ENCODE measurements around the gene METRNL.
A peak's percentile ranks its signal among the peaks of the same experiment; 100 is the strongest.

METRNL gene

DNA sequence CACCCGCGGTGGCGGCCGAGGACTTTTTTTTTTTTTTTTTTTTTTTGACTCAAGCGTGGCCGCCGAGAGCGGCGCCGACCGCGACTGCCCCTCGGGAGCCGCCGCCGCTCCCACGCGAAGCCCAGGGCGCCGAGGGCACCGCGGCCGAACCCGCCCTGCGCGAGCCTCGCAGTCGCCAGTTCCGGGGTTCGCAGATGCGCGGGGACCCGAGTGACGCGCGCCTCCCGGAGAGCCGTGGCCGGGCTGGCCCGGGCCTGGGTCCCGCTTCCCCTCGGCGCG lies 1.1 kb downstream of the METRNL start:
- no peak for DNase-seq (ENCODE audit: low read depth in 2 of 2)

DNA sequence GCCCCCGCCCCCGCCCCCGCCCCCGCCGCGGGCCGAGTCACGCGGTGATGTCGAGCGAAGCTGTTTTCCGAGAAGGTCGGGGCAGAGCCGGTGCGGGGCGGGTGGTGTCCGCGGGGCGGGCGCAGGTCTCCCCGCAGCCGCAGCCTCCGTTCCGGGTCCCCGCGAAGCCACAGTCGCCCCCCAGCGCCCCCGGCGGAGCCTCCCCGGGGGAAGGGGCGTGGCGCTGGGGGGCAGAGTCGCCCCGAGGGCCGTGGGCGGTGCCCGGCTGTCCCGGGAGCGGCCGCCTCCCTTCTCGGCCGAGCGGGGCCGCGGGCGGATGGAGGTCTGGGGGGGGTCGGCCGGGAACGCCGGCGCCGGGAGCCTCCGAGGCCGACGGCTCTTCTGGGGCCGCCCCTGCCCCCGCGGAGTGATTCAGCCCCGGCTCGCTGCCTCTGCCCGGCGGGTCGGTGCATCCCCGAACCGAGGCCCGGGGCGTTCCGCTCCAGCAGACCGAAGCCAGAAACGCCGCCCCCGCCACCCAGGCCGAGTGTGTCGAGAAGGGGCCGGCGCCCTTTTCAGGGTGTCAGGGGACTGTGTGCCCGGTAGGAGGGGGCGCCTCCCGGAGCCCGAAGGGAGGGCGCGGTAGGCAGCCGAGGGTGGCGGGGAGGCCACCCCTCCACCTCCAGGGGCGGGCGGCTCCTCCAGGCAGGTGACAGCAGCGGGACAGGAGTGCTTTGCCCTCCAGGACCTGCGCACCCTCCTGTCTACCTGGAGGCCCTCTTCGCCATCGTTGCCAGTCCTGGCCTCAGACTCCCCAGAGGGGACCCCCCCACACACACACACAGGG lies 1.7 kb downstream of the METRNL start:
- no peak for DNase-seq (ENCODE audit: low read depth in 2 of 2)

GRCh38 chr17:83081684-83082201 lies 2.3 kb downstream of the METRNL start:
- no peak for DNase-seq (ENCODE audit: low read depth in 2 of 2)

GRCh38 chr17:83082424-83082823 lies 3.0 kb downstream of the METRNL start:
- DNase-seq (ENCODE audit: low read depth in 2 of 2) = no peak

DNA sequence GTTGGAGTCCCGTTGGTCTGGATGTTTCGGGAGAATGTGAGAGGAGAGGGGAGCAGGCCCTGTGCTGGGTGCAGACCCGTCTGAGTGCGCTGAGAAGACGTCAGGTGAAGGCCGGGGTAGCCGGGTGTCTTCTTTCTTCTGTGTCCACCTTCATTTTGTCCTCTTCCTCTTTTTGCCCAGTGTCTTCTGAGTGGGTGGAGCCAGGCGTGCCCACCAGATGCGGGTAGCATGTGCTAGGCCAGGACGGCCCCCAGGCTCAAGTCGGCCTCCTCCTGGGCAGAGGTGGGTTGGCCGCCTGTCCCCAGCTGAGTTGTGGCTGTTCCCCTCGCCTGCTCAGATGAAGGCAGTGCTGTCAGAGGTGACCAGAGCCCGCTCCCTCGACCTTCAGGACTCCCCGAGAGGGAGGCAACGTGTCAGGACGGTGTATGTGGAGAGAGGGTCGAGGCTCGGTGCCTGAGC lies 3.5 kb downstream of the METRNL start:
- no peak for DNase-seq (ENCODE audit: low read depth in 2 of 2)

DNA sequence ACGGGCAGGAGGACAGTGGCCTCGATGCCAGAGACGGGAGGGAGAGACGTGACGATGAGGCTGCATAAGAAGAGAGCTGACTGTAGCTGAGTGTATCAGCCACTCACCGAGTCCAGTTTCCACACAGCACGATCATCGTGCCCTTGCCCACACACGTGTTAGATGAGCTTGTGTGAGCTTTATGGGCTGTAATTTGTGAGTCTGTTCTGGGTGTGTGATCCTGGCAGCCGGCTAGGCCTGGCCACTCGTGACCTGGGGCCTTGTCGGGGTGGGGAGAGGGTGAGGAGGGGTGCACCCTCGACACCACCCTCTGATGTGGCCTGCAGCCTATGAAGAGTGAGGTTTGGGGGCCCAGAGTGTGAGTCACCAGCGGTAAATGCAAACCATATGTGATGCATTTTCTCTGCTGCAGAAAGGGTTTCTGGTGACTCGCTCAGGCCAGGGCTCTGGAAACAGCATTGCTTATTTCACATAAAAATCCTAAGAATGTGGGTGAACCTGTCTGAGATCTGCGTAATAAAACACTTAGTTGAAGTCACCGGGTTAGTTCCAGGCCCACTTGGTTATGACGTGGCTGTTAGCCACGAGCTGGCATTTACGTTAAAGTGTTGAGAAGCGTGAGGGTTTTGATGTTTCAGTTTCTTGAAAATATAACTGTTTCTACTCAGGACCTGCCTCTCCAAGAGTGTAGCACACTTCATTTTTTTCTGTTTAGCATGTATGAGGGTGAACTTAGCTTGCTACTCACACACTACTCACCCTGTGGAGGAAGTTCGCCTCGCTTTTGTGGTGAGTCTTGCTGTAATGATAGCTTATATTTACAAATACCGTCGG lies 4.2 kb downstream of the METRNL start:
- peak; percentile 11 to 33 for DNase-seq (ENCODE audit: low read depth in 2 of 2)

GRCh38 chr17:83084214-83084613 lies 4.8 kb downstream of the METRNL start:
- DNase-seq (ENCODE audit: low read depth in 2 of 2) = no peak

DNA sequence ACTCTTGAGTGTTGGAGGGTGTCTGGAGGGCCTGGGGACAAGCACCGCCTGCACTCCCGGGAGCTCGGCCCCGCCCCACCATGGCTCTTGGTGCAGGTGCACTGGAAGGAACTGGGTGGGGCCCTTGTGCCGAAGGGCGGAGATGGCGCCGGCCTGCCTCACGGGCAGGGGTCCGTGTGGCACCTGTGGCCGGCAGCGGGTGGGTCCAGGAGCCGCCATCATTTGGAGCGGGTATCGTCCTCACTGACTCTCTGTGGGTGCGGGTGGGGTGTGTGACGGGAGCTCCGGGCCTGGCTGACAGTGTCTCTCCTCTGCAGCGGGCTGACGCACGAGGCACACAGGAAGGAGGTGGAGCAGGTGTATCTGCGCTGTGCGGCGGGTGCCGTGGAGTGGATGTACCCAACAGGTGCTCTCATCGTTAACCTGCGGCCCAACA lies 5.2 kb downstream of the METRNL start:
- DNase-seq (ENCODE audit: low read depth in 2 of 2) = no peak

DNA sequence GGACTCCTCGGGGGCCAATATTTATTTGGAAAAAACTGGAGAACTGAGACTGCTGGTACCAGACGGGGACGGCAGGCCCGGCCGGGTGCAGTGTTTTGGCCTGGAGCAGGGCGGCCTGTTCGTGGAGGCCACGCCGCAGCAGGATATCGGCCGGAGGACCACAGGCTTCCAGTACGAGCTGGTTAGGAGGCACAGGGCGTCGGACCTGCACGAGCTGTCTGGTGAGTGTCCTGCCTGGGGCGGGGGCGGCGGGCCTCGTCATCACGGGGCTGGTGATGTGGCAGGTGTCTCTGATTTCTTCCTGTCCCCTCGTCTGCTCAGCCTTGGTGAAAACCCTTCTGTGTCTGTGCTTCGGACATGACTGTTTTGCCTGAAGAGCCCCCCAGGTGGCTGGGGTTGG lies 5.7 kb downstream of the METRNL start:
- DNase-seq (ENCODE audit: low read depth in 2 of 2) = no peak

GRCh38 chr17:83085526-83086198 lies 6.3 kb downstream of the METRNL start:
- DNase-seq (ENCODE audit: low read depth in 2 of 2) = no peak

- no peak for DNase-seq (ENCODE audit: low read depth in 2 of 2)
These were observed 6.9 kb downstream of the METRNL start for GRCh38 chr17:83086199-83086880.

- no peak for DNase-seq (ENCODE audit: low read depth in 2 of 2)
These were observed 7.7 kb downstream of the METRNL start for GRCh38 chr17:83086907-83087787.

DNA sequence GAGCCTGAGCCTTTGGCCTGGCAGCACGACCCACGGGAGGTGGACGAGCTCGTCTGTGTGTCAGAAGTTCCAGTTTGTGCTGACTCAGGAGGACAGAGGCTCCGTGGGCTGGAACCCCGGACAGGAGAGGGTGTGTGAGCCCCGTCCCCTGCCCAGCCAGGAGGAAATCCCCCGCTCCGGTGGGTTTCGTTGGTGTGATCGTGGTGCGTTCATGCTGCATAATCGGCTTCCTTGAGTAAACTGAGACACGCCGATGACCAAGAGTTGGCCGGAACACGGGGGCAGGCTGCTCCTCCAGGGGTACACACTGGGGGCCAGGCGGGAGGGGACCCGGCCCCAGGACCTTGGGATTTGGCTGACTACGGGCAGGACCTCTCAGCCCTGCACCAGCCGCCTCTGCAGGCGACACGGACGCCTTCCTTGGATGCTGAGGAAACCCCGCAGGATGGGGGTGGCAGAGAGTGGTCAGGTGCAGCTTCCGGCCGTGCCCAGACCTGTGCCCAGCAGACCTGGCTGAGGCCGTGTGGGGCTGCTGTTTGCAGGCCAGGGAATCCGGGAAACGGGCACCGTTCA lies 8.5 kb downstream of the METRNL start:
- no peak for DNase-seq (ENCODE audit: low read depth in 2 of 2)

DNA sequence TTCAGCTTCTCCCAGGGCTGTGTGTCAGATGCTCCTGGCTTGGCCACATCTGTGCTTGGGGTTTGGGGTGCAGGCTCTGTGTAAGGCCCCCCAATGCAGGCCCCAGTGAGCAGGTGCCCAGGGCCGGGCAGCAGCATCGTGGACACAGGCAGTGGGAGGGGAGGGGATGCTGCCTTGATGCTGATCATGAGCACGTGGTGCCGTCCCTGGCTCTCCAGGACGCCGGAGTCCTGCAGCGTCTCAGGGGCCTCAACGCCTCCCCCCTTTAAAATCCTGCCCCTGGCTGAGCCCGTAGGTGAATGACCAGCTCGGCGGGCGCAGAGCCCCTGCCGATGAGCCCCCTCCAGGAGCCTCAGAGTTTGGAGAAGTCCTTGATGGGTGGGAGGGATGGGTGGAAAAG lies 9.0 kb downstream of the METRNL start:
- no peak for DNase-seq (ENCODE audit: low read depth in 2 of 2)

DNA sequence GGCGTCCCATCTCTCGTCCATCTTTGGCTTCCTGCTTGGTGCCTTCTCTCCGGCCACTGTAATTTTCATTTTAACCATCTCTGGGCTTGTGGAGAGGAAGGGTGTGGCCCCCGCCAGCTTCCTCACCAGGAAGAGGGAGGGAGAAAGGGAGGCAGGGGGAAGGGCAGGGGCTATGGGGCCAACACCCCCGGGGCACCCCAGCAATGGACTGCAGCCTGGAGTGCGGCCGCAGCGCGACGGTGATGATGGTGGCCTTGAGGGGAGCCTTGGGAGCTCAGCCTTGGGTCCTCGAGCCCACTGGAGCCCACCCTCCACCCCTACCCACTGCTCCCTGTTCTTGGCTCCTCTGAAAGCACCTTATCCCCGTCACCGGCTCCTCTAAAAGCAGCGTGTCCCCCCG lies 9.5 kb downstream of the METRNL start:
- no peak for DNase-seq (ENCODE audit: low read depth in 2 of 2)

GRCh38 chr17:83089328-83090132 lies 10.1 kb downstream of the METRNL start:
- no peak for DNase-seq (ENCODE audit: low read depth in 2 of 2)

GRCh38 chr17:83090444-83091256 lies 11.2 kb downstream of the METRNL start:
- no peak for DNase-seq (ENCODE audit: low read depth in 2 of 2)

- no peak for DNase-seq (ENCODE audit: low read depth in 2 of 2)
These were observed 12.1 kb downstream of the METRNL start for GRCh38 chr17:83091257-83092141.

Measured in stimulated activated CD4-positive, alpha-beta T cell treated with anti-CD3 and anti-CD28 coated beads, Interleukin-12 subunit alpha, Interleukin-12 subunit beta, amount 100 ng/mL, for 24 hours (primary cell).